Gastroesophageal sphincter (tissue), 3 donors: Measurements from ENCODE around the gene USP15.

Experiments used
- CTCF ChIP-seq, 4 experiments: fragments of 200-600 bp in 2 of 4; fragments of 450-650 bp in 2 of 4; sonication (generic) in 1 of 4; IDR thresholded peaks; one replicate each; pipeline ENCODE4 v1.5.1; 2017 to 2019; ENCODE audit warnings: antibody characterized with exemption in 4 of 4, mild to moderate bottlenecking in 2 of 4, moderate library complexity in 2 of 4
- EP300 ChIP-seq: sonication (generic); formaldehyde crosslinking; IDR thresholded peaks from one replicate; pipeline ENCODE4 v1.6.1; 2017; ENCODE audit warnings: antibody characterized with exemption, mild to moderate bottlenecking
- POLR2A ChIP-seq, 2 donors: fragments of 450-650 bp; IDR thresholded peaks; one replicate each; pipeline ENCODE4 v1.6.1; 2017; ENCODE audit warnings: antibody characterized with exemption in 2 of 2, mild to moderate bottlenecking in 2 of 2, moderate library complexity in 1 of 2

- TF ChIP-seq CTCF (IDR thresholded peaks at IDR 0.05), result no peak
- TF ChIP-seq POLR2A (IDR thresholded peaks at IDR 0.05), result no peak
- no peak for TF ChIP-seq EP300
Measured at GRCh38 chr12:62363506-62363905, 103.3 kb downstream of the USP15 start.
